Activated CD8-positive, alpha-beta memory T cell treated with anti-CD3 and anti-CD28 coated beads for 1 hour (primary cell): Measurements from ENCODE around the gene CHMP6.

Experiments
- DNase-seq, 2 donors: peaks; one replicate each; pipeline ENCODE4 v3.0.0-alpha.2; 2020; ENCODE audit warnings: low read depth in 1 of 2; ENCODE audit errors: extremely low read depth in 1 of 2

The CHMP6 gene

GRCh38 chr17:80970762-80971703 is 20.6 kb upstream of the CHMP6 start:
- no peak for DNase-seq

- no peak for DNase-seq
These were observed 19.8 kb upstream of the CHMP6 start for GRCh38 chr17:80971704-80972304.

GRCh38 chr17:80976701-80977100 is 14.9 kb upstream of the CHMP6 start:
- no peak for DNase-seq

- DNase-seq: no peak
These were observed 14.5 kb upstream of the CHMP6 start for GRCh38 chr17:80977172-80977571.

- no peak for DNase-seq
These were observed 12.8 kb upstream of the CHMP6 start for GRCh38 chr17:80978499-80979497.

- no peak for DNase-seq
These were observed 11.9 kb upstream of the CHMP6 start for GRCh38 chr17:80979547-80980378.

GRCh38 chr17:80980397-80981061 is 11.1 kb upstream of the CHMP6 start:
- DNase-seq: no peak

GRCh38 chr17:80981062-80981902 is 10.4 kb upstream of the CHMP6 start:
- peak in 1 of 2 donors; percentile 38 for DNase-seq

- no peak for DNase-seq
These were observed 9.7 kb upstream of the CHMP6 start for GRCh38 chr17:80981929-80982425.

GRCh38 chr17:80982426-80982974 is 9.1 kb upstream of the CHMP6 start:
- DNase-seq: no peak

- DNase-seq: no peak
These were observed 8.1 kb upstream of the CHMP6 start for GRCh38 chr17:80983545-80983944.

GRCh38 chr17:80984749-80985148 is 6.9 kb upstream of the CHMP6 start:
- no peak for DNase-seq

- no peak for DNase-seq
These were observed 5.6 kb upstream of the CHMP6 start for GRCh38 chr17:80986046-80986445.

GRCh38 chr17:80986816-80987475 is 4.7 kb upstream of the CHMP6 start:
- no peak for DNase-seq

- DNase-seq: no peak
These were observed 3.6 kb upstream of the CHMP6 start for GRCh38 chr17:80987941-80988461.

- no peak for DNase-seq
These were observed 2.1 kb upstream of the CHMP6 start for GRCh38 chr17:80989586-80989913.

- DNase-seq: no peak
These were observed 558 bp upstream of the CHMP6 start for GRCh38 chr17:80990921-80991644.
